Measurements from ENCODE around the gene KPNA5. TPM values are rescaled to one million over a fixed set of nuclear protein-coding genes. Genes with fewer than 3 reads are reported as not detected.

KPNA5 gene
- total and polyA plus RNA-seq, 2 of the 13 experiments (the other 11 are each of a cell fraction or from before 2014, with no cell fraction given) = 5.3 to 13.0 TPM

DNA sequence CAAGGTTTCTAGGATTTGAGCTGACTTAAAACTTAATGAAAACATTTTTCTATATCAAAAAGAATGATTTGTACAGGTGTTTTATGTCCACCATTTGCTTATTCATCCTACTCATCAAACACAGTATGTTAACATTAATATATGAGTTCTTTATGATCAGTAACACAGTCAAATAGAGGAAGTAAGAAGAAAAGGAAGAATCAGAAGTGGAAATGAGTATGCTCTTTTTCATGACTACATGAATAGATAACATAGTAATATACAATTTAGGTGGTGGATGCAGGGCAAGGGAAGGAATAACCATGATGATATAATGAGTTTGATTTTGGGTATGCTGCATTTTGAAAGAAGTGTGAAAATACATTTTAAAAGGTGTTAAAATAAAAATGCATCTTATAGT lies 16.5 kb downstream of the KPNA5 start:
- no peak for DNase-seq (ENCODE audit: low spot score)
- Histone ChIP-seq H3K9me3 (ENCODE audit: low read length) (no peaks in the 10 kb centered on the region), H3K27me3 (ENCODE audit: control insufficient read depth in 1 of 2, insufficient read depth in 2 of 2, low read length in 2 of 2) (no peaks in the 10 kb centered on the region), H3K36me3 (replicated peaks in 1 of 2; ENCODE audit: control insufficient read depth in 1 of 2, insufficient read depth in 2 of 2, low read length in 2 of 2) (peaks cover 3 to 38% of the 10 kb centered on the region in 2 experiments), H2AFZ (ENCODE audit: low read length) (no peak overlapping the region), H4K20me1 (ENCODE audit: insufficient read depth, low read length) (no peaks in the 10 kb centered on the region), H3K9ac (ENCODE audit: insufficient read depth, low read depth, low read length) (no peak overlapping the region), H3K79me2 (ENCODE audit: insufficient read depth, low read length) (peaks cover 9% of the 10 kb centered on the region), H3K27ac (ENCODE audit: extremely low read length, insufficient read depth, low read length) (no peak overlapping the region), H3K4me3 (replicated peaks in 1 of 3; ENCODE audit: insufficient read depth in 1 of 3, low read depth in 2 of 3, low read length in 3 of 3) (no peak overlapping the region), H3K4me1 (ENCODE audit: insufficient read depth, low read length) (no peaks in the 10 kb centered on the region), H3K4me2 (ENCODE audit: low read depth, low read length) (no peak overlapping the region)
- TF ChIP-seq, protein P1, sequence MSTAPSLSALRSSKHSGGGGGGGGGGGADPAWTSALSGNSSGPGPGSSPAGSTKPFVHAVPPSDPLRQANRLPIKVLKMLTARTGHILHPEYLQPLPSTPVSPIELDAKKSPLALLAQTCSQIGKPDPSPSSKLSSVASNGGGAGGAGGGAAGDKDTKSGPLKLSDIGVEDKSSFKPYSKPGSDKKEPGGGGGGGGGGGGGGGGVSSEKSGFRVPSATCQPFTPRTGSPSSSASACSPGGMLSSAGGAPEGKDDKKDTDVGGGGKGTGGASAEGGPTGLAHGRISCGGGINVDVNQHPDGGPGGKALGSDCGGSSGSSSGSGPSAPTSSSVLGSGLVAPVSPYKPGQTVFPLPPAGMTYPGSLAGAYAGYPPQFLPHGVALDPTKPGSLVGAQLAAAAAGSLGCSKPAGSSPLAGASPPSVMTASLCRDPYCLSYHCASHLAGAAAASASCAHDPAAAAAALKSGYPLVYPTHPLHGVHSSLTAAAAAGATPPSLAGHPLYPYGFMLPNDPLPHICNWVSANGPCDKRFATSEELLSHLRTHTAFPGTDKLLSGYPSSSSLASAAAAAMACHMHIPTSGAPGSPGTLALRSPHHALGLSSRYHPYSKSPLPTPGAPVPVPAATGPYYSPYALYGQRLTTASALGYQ (CRISPR knock-in tag; IDR thresholded peaks at IDR 0.05) = no peak
- TF ChIP-seq KDM4B (CRISPR knock-in tag; IDR thresholded peaks at IDR 0.05) = no peak
- TF ChIP-seq, protein P2, sequence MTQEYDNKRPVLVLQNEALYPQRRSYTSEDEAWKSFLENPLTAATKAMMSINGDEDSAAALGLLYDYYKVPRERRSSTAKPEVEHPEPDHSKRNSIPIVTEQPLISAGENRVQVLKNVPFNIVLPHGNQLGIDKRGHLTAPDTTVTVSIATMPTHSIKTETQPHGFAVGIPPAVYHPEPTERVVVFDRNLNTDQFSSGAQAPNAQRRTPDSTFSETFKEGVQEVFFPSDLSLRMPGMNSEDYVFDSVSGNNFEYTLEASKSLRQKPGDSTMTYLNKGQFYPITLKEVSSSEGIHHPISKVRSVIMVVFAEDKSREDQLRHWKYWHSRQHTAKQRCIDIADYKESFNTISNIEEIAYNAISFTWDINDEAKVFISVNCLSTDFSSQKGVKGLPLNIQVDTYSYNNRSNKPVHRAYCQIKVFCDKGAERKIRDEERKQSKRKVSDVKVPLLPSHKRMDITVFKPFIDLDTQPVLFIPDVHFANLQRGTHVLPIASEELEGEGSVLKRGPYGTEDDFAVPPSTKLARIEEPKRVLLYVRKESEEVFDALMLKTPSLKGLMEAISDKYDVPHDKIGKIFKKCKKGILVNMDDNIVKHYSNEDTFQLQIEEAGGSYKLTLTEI (CRISPR knock-in tag; conservative IDR thresholded peaks at IDR 0.05) = no peak
- TF ChIP-seq ZNF563 (CRISPR knock-in tag; IDR thresholded peaks at IDR 0.05) = no peak
- TF ChIP-seq PHB2 (IDR thresholded peaks at IDR 0.05; ENCODE audit: partially characterized antibody) = no peak
- TF ChIP-seq ZNF501 (CRISPR knock-in tag; IDR thresholded peaks at IDR 0.05) = no peak
- TF ChIP-seq LBX2 (CRISPR knock-in tag; IDR thresholded peaks at IDR 0.05; ENCODE audit: borderline replicate concordance) = no peak
- TF ChIP-seq, protein P3, sequence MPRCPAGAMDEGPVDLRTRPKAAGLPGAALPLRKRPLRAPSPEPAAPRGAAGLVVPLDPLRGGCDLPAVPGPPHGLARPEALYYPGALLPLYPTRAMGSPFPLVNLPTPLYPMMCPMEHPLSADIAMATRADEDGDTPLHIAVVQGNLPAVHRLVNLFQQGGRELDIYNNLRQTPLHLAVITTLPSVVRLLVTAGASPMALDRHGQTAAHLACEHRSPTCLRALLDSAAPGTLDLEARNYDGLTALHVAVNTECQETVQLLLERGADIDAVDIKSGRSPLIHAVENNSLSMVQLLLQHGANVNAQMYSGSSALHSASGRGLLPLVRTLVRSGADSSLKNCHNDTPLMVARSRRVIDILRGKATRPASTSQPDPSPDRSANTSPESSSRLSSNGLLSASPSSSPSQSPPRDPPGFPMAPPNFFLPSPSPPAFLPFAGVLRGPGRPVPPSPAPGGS (CRISPR knock-in tag; IDR thresholded peaks at IDR 0.05) = no peak
- no peak for TF ChIP-seq NCOA2 (CRISPR knock-in tag; IDR thresholded peaks at IDR 0.05)
- no peak for TF ChIP-seq DR1 (CRISPR knock-in tag; IDR thresholded peaks at IDR 0.05)
- TF ChIP-seq CREM (IDR thresholded peaks at IDR 0.05) = no peak
- no peak for TF ChIP-seq CREM (CRISPR knock-in tag; IDR thresholded peaks at IDR 0.05)
- no peak for TF ChIP-seq NFE2L1 (CRISPR knock-in tag; IDR thresholded peaks at IDR 0.05; ENCODE audit: borderline replicate concordance)
- TF ChIP-seq PAWR (CRISPR knock-in tag; IDR thresholded peaks at IDR 0.05; ENCODE audit: borderline replicate concordance) = no peak
- no peak for TF ChIP-seq JUND (CRISPR knock-in tag; IDR thresholded peaks at IDR 0.05)
- no peak for TF ChIP-seq KDM3A (CRISPR knock-in tag; IDR thresholded peaks at IDR 0.05; ENCODE audit: low read depth)
- no peak for TF ChIP-seq SAFB2 (CRISPR knock-in tag; IDR thresholded peaks at IDR 0.05; ENCODE audit: borderline replicate concordance, low read depth)
- TF ChIP-seq ZNF7 (CRISPR knock-in tag; IDR thresholded peaks at IDR 0.05) = no peak
- TF ChIP-seq ZNF3 (CRISPR knock-in tag; IDR thresholded peaks at IDR 0.05) = no peak
- ATAC-seq = no peak
- no peak for FAIRE-seq
- in situ Hi-C loops (cut with HindIII; ENCODE audit: extremely low pct_ligation_motif_present, low pct_unique_long_range_greater_than_20kb) (no loop called here), intact Hi-C loops (cut with micrococcal nuclease; ENCODE audit: unreplicated experiment) (no loop called here)
- CTCF ChIA-PET (ENCODE audit: low intra/inter-chr PET ratio, low total read pairs) = no interaction called here
- no TSS peak for BruUV-seq (replicated peaks)
- POLR2A ChIA-PET = no interaction called here
